ENCODE results near the gene UGT1A7. TPM values are rescaled to one million over a fixed set of nuclear protein-coding genes. Genes with fewer than 3 reads are reported as not detected.

Gene UGT1A7
- total and polyA plus RNA-seq, 12 donors = 0.11 to 10.1 (median 0.74) TPM; not detected in 3

DNA sequence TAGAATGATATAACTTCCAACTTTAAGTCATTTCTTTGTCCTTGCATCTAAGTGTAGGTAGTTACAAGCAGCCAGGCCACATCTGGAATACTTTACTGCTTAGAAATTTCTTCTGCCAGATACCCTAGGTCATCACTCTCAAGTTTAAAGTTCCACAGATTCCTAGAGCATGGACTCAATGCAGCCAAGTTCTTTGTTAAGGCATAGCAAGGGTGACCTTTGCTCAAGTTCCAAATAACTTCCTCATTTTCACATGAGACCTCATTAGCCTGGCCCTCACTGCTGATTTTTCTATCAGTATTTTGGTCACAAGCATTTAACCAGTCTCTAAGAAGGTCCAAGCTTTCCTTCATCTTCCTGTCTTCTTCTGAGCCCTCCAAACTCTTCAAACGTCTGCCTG lies 17.8 kb upstream of the UGT1A7 start:
- WGBS, 4 donors = 25 to 44% (median 32%) methylated on average over 1 of the region's 1 CpG
- DNase-seq = no peak
- H3K9me3 ChIP-seq (replicated peaks in 1 of 3) = no peaks in the 10 kb centered on the region

GRCh38 chr2:233668605-233669260 lies 13.0 kb upstream of the UGT1A7 start:
- peak in 1 of 7 donors; percentile 15 for DNase-seq
- Histone ChIP-seq H3K36me3 (replicated peaks in 1 of 2) (no peaks in the 10 kb centered on the region), H3K27ac (no peak overlapping the region), H3K4me3 (no peak overlapping the region), H3K4me1 (replicated peaks in 1 of 2) (no peaks in the 10 kb centered on the region), H3K27me3 (no peaks in the 10 kb centered on the region), H3K9me3 (replicated peaks in 1 of 3) (no peaks in the 10 kb centered on the region)
- intact Hi-C loops (cut with DNase I) = no loop called here
- WGBS, 4 donors = 62 to 69% (median 63%) methylated on average over 4 of the region's 4 CpGs
- TF ChIP-seq CTCF (IDR thresholded peaks at IDR 0.05) (no peak), POLR2A (IDR thresholded peaks at IDR 0.05) (no peak)

More for the DNA sequence above, 17.8 kb upstream of the UGT1A7 start:
- intact Hi-C loops (cut with DNase I) = no loop called here
- H3K27ac ChIP-seq = no peak overlapping the region
- no peaks in the 10 kb centered on the region for H3K36me3 ChIP-seq (replicated peaks in 1 of 2)
- TF ChIP-seq CTCF (IDR thresholded peaks at IDR 0.05) (no peak), POLR2A (IDR thresholded peaks at IDR 0.05) (no peak)
- no peaks in the 10 kb centered on the region for H3K4me1 ChIP-seq (replicated peaks in 1 of 2)
- no peaks in the 10 kb centered on the region for H3K27me3 ChIP-seq
- no peak overlapping the region for H3K4me3 ChIP-seq

GRCh38 chr2:233671290-233672161 lies 10.2 kb upstream of the UGT1A7 start, which contains the start of gene UGT1A9:
Gene UGT1A9 (plus strand): TSS chr2:233671898. CDS start chr2:233671935, 37 bp downstream.
- H3K36me3 ChIP-seq (replicated peaks in 1 of 2) = no peaks in the 10 kb centered on the region
- intact Hi-C loops (cut with DNase I) = no loop called here
- WGBS, 4 donors = 79 to 84% (median 81%) methylated on average over 5 of the region's 5 CpGs
- H3K4me3 ChIP-seq = no peak within 1 kb of the TSS
- no peaks in the 10 kb centered on the region for H3K9me3 ChIP-seq (replicated peaks in 1 of 3)
- peaks cover 5% of the 10 kb centered on the region for H3K27me3 ChIP-seq
- TF ChIP-seq CTCF (IDR thresholded peaks at IDR 0.05) (no peak), POLR2A (IDR thresholded peaks at IDR 0.05) (no peak)
- DNase-seq = no peak
- H3K27ac ChIP-seq = no peak within 1 kb of the TSS
- H3K4me1 ChIP-seq (replicated peaks in 1 of 2) = no peaks in the 10 kb centered on the region

DNA sequence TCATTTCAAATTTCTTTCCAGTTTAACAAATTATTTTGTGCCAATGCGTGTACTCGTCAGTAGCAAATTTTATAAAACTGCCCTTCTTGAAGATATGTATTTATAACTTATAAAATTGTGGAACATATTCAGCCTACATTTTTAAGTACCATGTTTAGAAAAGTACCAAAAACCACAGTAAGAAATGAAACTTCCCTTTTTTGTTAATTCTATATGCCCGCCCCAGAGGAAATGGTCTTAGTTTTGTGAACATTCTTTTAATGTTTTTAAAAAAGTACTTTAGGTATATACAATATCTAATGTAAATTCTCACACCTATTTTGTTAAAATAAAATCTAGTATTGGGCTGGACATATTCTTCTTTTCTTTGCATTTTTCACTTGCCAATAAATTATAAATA lies 8.8 kb upstream of the UGT1A7 start:
- Histone ChIP-seq H3K36me3 (replicated peaks in 1 of 2) (no peaks in the 10 kb centered on the region), H3K27me3 (peaks cover 12% of the 10 kb centered on the region), H3K4me1 (replicated peaks in 1 of 2) (no peaks in the 10 kb centered on the region), H3K27ac (no peak overlapping the region), H3K9me3 (replicated peaks in 1 of 3) (no peaks in the 10 kb centered on the region), H3K4me3 (no peak overlapping the region)
- no peak for DNase-seq
- intact Hi-C loops (cut with DNase I) = no loop called here
- WGBS, 4 donors = 68 to 86% (median 72%) methylated on average over 3 of the region's 3 CpGs
- TF ChIP-seq CTCF (IDR thresholded peaks at IDR 0.05) (no peak), POLR2A (IDR thresholded peaks at IDR 0.05) (no peak)

Data from adrenal gland (tissue), 12 donors.